ENCODE measurements around the gene MED27. TPM values are rescaled to one million over a fixed set of nuclear protein-coding genes. Genes with fewer than 3 reads are reported as not detected.

The MED27 gene
- total RNA-seq, 4 donors from 2014 or later: 12.9 to 21.8 (median 20.0) TPM

DNA sequence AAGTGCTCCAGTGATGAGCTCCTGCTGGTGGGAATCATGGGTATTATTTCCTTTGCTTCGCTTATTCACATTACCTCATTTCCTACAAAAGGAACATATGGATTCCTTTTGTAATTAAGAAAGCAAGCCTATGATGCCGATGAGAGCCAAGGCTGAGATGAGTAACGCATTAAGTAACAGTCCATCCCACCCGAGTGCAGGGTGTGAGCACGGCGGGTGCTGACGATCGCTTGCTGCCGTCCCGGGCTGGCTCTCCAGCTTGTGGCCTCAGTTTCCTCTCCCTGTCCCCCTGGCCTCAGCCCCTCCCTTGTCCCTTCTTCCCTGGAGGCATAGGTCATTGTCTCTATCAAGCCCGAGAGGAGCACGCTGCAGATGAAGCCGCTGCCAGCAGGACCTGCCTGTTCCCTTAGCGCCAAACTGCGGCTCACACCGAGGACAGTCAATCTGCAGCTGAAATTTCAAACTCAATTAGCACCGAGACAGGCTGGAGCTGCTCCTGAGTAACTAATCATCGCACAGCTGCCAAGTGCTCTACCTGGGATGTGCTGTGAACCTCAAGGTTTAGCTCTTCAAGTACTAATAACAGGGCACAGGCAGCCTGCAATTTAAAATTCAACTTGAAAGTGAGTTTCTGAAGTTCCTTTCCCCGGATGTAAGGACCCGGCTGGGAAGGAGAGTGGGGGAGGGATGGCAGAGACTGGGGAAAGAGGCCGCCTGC is 224.6 kb downstream of the MED27 start:
- peak overlapping the region in 1 of 4 donors; percentile 7 for H3K4me3 ChIP-seq
- intact Hi-C loops (cut with DNase I): no loop called here
- TF ChIP-seq, protein P1, sequence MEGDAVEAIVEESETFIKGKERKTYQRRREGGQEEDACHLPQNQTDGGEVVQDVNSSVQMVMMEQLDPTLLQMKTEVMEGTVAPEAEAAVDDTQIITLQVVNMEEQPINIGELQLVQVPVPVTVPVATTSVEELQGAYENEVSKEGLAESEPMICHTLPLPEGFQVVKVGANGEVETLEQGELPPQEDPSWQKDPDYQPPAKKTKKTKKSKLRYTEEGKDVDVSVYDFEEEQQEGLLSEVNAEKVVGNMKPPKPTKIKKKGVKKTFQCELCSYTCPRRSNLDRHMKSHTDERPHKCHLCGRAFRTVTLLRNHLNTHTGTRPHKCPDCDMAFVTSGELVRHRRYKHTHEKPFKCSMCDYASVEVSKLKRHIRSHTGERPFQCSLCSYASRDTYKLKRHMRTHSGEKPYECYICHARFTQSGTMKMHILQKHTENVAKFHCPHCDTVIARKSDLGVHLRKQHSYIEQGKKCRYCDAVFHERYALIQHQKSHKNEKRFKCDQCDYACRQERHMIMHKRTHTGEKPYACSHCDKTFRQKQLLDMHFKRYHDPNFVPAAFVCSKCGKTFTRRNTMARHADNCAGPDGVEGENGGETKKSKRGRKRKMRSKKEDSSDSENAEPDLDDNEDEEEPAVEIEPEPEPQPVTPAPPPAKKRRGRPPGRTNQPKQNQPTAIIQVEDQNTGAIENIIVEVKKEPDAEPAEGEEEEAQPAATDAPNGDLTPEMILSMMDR (IDR thresholded peaks at IDR 0.05): no peak

DNA sequence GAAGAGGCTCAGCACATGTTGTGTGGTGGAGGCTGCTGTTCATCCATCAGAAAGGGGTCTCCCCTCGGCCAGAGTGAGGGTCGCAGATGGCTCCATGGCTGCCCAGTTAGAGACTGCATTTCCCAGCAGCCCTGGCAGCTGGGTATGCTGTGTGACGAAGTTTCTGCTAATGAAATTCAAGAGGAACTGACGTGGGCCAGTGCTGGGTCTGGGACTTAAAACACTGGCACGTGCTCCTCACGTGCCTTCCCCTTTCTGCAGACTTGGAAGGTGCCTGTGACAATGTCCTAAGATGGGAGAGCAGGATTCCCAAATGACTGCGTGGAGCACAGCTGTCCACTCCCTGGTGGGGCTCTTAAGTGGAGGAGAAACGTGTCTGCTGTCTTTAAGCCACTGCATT is 225.3 kb downstream of the MED27 start:
- no peak for DNase-seq (ENCODE audit: extremely low spot score)
- peaks cover 0 to 9% (median 2%) of the 10 kb centered on the region in 4 donors for H3K4me1 ChIP-seq
- 63% methylated on average over 4 of the region's 8 CpGs for WGBS
- H3K27ac ChIP-seq (replicated peaks in 1 of 4): no peak overlapping the region
- H3K4me3 ChIP-seq: no peak overlapping the region
- no peaks in the 10 kb centered on the region for H3K9me3 ChIP-seq
- H3K36me3 ChIP-seq: peaks cover 0 to 2% (median under 1%) of the 10 kb centered on the region in 4 donors
- intact Hi-C loops (cut with DNase I): no loop called here
- TF ChIP-seq POLR2A (IDR thresholded peaks at IDR 0.05; ENCODE audit: low read depth) (no peak), EP300 (IDR thresholded peaks at IDR 0.05) (no peak), POLR2AphosphoS5 (IDR thresholded peaks at IDR 0.05) (no peak)
- TF ChIP-seq, protein P1 (IDR thresholded peaks at IDR 0.05): no peak
- H3K27me3 ChIP-seq: no peaks in the 10 kb centered on the region

More for the DNA sequence above, 224.6 kb downstream of the MED27 start:
- Histone ChIP-seq H3K27me3 (no peaks in the 10 kb centered on the region), H3K4me1 (peaks cover 0 to 9% (median 2%) of the 10 kb centered on the region in 4 donors), H3K9me3 (no peaks in the 10 kb centered on the region), H3K36me3 (peaks cover 0 to 9% (median 6%) of the 10 kb centered on the region in 4 donors), H3K27ac (replicated peaks in 1 of 4) (no peak overlapping the region)
- 62% methylated on average over 21 of the region's 21 CpGs for WGBS
- DNase-seq (ENCODE audit: extremely low spot score): no peak

DNA sequence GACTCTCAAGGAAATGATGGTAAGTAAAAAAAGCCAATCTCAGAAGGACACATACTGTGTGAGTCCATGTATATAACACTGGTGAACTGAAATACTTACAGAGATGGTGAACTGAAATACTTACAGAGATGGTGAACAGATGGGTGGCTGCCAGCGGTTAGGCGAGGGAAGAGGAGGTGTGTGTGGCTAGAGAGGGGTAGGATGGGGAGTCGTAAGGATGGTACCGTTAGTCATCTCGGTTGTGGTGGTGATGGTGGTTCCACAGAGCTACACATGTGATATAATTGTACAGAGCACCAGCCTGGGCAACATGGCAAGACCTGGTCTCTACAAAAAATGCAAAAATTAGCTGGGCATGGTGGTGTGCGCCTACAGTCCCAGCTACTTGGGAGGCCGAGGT is 226.2 kb downstream of the MED27 start:
- Histone ChIP-seq H3K4me3 (no peak overlapping the region), H3K4me1 (peaks cover 0 to 9% (median 2%) of the 10 kb centered on the region in 4 donors)
- 86% methylated on average over 7 of the region's 7 CpGs for WGBS

DNA sequence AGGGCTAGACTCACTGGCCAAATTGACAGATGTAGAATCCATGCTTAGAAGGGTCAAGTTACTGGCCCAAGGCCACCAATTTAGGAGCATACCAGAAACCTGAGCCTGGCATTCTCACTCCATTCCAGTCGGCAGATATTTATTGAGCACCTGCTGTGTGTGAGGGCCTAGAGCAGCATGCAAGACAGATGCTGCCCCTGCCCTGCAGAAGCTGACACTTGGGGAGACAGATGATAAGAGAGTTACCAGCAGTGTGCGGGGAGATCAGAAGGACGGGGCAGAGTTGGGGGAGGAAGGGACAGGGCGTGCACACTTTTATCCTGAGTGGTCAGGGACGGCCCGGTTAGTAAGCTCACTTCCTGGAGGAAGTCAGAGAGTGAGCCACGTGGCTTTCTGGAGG is 228.3 kb downstream of the MED27 start:
- TF ChIP-seq POLR2AphosphoS5 (IDR thresholded peaks at IDR 0.05) (no peak), EP300 (IDR thresholded peaks at IDR 0.05) (no peak), POLR2A (IDR thresholded peaks at IDR 0.05; ENCODE audit: low read depth) (no peak)
- TF ChIP-seq, protein P1 (IDR thresholded peaks at IDR 0.05): no peak

More for the DNA sequence above, 226.2 kb downstream of the MED27 start:
- DNase-seq (ENCODE audit: extremely low spot score): no peak
- intact Hi-C loops (cut with DNase I): no loop called here
- Histone ChIP-seq H3K27me3 (no peaks in the 10 kb centered on the region), H3K27ac (replicated peaks in 1 of 4) (no peak overlapping the region), H3K9me3 (no peaks in the 10 kb centered on the region), H3K36me3 (no peaks in the 10 kb centered on the region)
- TF ChIP-seq POLR2A (IDR thresholded peaks at IDR 0.05; ENCODE audit: low read depth): no peak
- TF ChIP-seq EP300 (IDR thresholded peaks at IDR 0.05): no peak
- TF ChIP-seq, protein P1 (IDR thresholded peaks at IDR 0.05): no peak
- no peak for TF ChIP-seq POLR2AphosphoS5 (IDR thresholded peaks at IDR 0.05)

More for the DNA sequence above, 228.3 kb downstream of the MED27 start:
- H3K27ac ChIP-seq (replicated peaks in 1 of 4): no peak overlapping the region
- no peak for DNase-seq (ENCODE audit: extremely low spot score)
- 45% methylated on average over 7 of the region's 7 CpGs for WGBS
- H3K36me3 ChIP-seq: no peaks in the 10 kb centered on the region
- H3K9me3 ChIP-seq: no peaks in the 10 kb centered on the region
- intact Hi-C loops (cut with DNase I): no loop called here
- peaks cover 0 to 9% (median 2%) of the 10 kb centered on the region in 4 donors for H3K4me1 ChIP-seq
- H3K4me3 ChIP-seq: no peak overlapping the region
- H3K27me3 ChIP-seq: no peaks in the 10 kb centered on the region
